GM21717 (cell line): ENCODE data around the gene ABRAXAS1.
"Not testable (repeated sequence)": the region's sequence is repeated elsewhere in the genome, so short reads cannot be mapped to it uniquely, and the experiment has no call there.

Experiments
- ATAC-seq: cut with Tn5 transposase; IDR thresholded peaks from one replicate; pipeline ENCODE4 v1.9.1; 2021; ENCODE audit warnings: mild to moderate bottlenecking, moderate library complexity; ENCODE audit not compliant: unreplicated experiment

ABRAXAS1 gene

GRCh38 chr4:83484500-83485461 is at the start of gene ABRAXAS1:
Gene ABRAXAS1, minus strand, starts transcription at chr4:83485100. Its CDS starts 28 bp downstream, at chr4:83485072.
- peak; percentile 95 for ATAC-seq

GRCh38 chr4:83527671-83528070 is 42.8 kb upstream of the ABRAXAS1 start:
- no peak for ATAC-seq

- ATAC-seq, result no peak
Measured at GRCh38 chr4:83522239-83522638, 37.3 kb upstream of the ABRAXAS1 start.

GRCh38 chr4:83516042-83516772 is 31.3 kb upstream of the ABRAXAS1 start:
- ATAC-seq, result no peak

GRCh38 chr4:83510442-83510841 is 25.5 kb upstream of the ABRAXAS1 start:
- ATAC-seq, result no peak

GRCh38 chr4:83509156-83509585 is 24.3 kb upstream of the ABRAXAS1 start:
- not testable (repeated sequence) for ATAC-seq

- no peak for ATAC-seq
Measured at GRCh38 chr4:83504996-83505395, 20.1 kb upstream of the ABRAXAS1 start.

- ATAC-seq, result no peak
Measured at GRCh38 chr4:83504503-83504902, 19.6 kb upstream of the ABRAXAS1 start.

GRCh38 chr4:83503974-83504373 is 19.1 kb upstream of the ABRAXAS1 start:
- no peak for ATAC-seq

GRCh38 chr4:83501671-83502070 is 16.8 kb upstream of the ABRAXAS1 start:
- not testable (repeated sequence) for ATAC-seq

GRCh38 chr4:83498187-83498586 is 13.3 kb upstream of the ABRAXAS1 start:
- ATAC-seq, result no peak

- ATAC-seq, result not testable (repeated sequence)
Measured at GRCh38 chr4:83496085-83496917, 11.4 kb upstream of the ABRAXAS1 start.

- ATAC-seq, result peak; percentile 72
Measured at GRCh38 chr4:83490876-83491450, 6.1 kb upstream of the ABRAXAS1 start.

GRCh38 chr4:83489711-83490326 is 4.9 kb upstream of the ABRAXAS1 start:
- ATAC-seq, result no peak

- no peak for ATAC-seq
Measured at GRCh38 chr4:83486457-83487129, 1.7 kb upstream of the ABRAXAS1 start.

GRCh38 chr4:83473966-83474365 is 10.9 kb downstream of the ABRAXAS1 start:
- ATAC-seq, result no peak

GRCh38 chr4:83473423-83473822 is 11.5 kb downstream of the ABRAXAS1 start:
- ATAC-seq, result no peak

GRCh38 chr4:83456184-83456501 is 28.8 kb downstream of the ABRAXAS1 start:
- no peak for ATAC-seq

GRCh38 chr4:83455281-83456183 is 29.4 kb downstream of the ABRAXAS1 start, which contains the start of the genes HELQ and MRPS18C:
Gene HELQ, minus strand, starts transcription at chr4:83455823. Its CDS starts 130 bp downstream, at chr4:83455693.
Gene MRPS18C, plus strand, starts transcription at chr4:83456058. Its CDS starts 20 bp downstream, at chr4:83456078.
- ATAC-seq, result peak; percentile 94
